Spleen (tissue), 11 donors: ENCODE measurements around the gene MAL. TPM values are rescaled to one million over a fixed set of nuclear protein-coding genes. Genes with fewer than 3 reads are reported as not detected.

Experiments used
- DNase-seq: peaks from one replicate; pipeline ENCODE4 v3.0.0-alpha.2; 2020
- H3K27ac ChIP-seq, 8 donors: fragments of 200-600 bp; sonication (generic) in 7 of 8; 1 replicate in 4 of 8; 2 replicates in 4 of 8; pipeline versions ENCODE4 v1.5.0 to v1.8.0; 2016 to 2021; ENCODE audit warnings: inconsistent platforms in 4 of 8, mild to moderate bottlenecking in 4 of 8, moderate library complexity in 1 of 8
- H3K27me3 ChIP-seq, 7 donors: fragments of 200-600 bp; sonication (generic) in 6 of 7; replicated peaks in 1 of 7; 1 replicate in 4 of 7; 2 replicates in 3 of 7; pipeline versions ENCODE4 v1.5.0 to v1.8.0; 2016 to 2021; ENCODE audit warnings: inconsistent platforms in 3 of 7, mild to moderate bottlenecking in 1 of 7
- H3K36me3 ChIP-seq, 6 donors: fragments of 200-600 bp; sonication (generic) in 5 of 6; 1 replicate in 4 of 6; 2 replicates in 2 of 6; pipeline versions ENCODE4 v1.5.0 to v1.8.0; 2016 to 2021; ENCODE audit warnings: inconsistent platforms in 2 of 6
- H3K4me1 ChIP-seq, 6 donors: fragments of 200-600 bp; sonication (generic) in 5 of 6; 1 replicate in 3 of 6; 2 replicates in 3 of 6; pipeline versions ENCODE4 v1.5.0 to v1.8.0; 2016 to 2021; ENCODE audit warnings: inconsistent platforms in 3 of 6
- H3K4me3 ChIP-seq, 8 donors: fragments of 200-600 bp; sonication (generic) in 7 of 8; 1 replicate in 4 of 8; 2 replicates in 4 of 8; pipeline versions ENCODE4 v1.5.0 to v1.8.0; 2016 to 2021; ENCODE audit warnings: inconsistent platforms in 4 of 8, mild to moderate bottlenecking in 4 of 8, moderate library complexity in 2 of 8
- H3K9me3 ChIP-seq, 8 donors: fragments of 200-600 bp; sonication (generic) in 7 of 8; 1 replicate in 4 of 8; 2 replicates in 4 of 8; pipeline versions ENCODE4 v1.5.0 to v1.8.0; 2016 to 2021; ENCODE audit warnings: inconsistent platforms in 4 of 8
- POLR2A ChIP-seq, 3 donors: fragments of 450-650 bp; IDR thresholded peaks; one replicate each; pipeline ENCODE4 v1.5.1; 2017; ENCODE audit warnings: antibody characterized with exemption in 3 of 3, mild to moderate bottlenecking in 1 of 3
- POLR2AphosphoS5 ChIP-seq, 3 donors: sonication (generic); formaldehyde crosslinking; IDR thresholded peaks; one replicate each; pipeline ENCODE4 v1.5.1; 2017; ENCODE audit warnings: antibody characterized with exemption in 3 of 3
- WGBS, 5 donors: extraction: QIAGEN DNeasy Blood & Tissue Kit in 3 of 5; methylation state at CpG; one replicate each; pipeline versions ENCODE4 v1.1.5 to v1.1.7; 2013 to 2018; 5-methylcytosine and 5-hydroxymethylcytosine counted together
- intact Hi-C: fragments of 100-400 bp; cut with DNase I; formaldehyde crosslinking; loops from one replicate; pipeline ENCODE4 v1.15.0; 2023; ENCODE audit warnings: low total_unique reads
- polyA plus RNA-seq, 3 donors: library from polyadenylated mRNA; stranded (reverse); fragments of 200-250 nt; gene quantifications; one replicate each; pipeline ENCODE4 v1.2.1, GENCODE V29; 2013
- total RNA-seq, 7 donors: library from RNA; depleted of rRNA in 3 of 7; stranded (reverse); fragments of >200 nt in 3 of 7; fragmentation: NEBNext Ultra II Directional in 4 of 7; extraction: Animal tissue kit (Norgen Biotek cat#: 25700) in 4 of 7; gene quantifications; one replicate each; pipeline versions ENCODE4 v1.1.0 to v1.2.1, GENCODE V29; 2016 to 2021
- TF ChIP-seq, protein P1 (sequence below), 11 experiments: fragments of 200-600 bp in 7 of 11; fragments of 450-650 bp in 4 of 11; sonication (generic) in 4 of 11; IDR thresholded peaks in 8 of 11; conservative IDR thresholded peaks in 3 of 11; 1 replicate in 7 of 11; 2 replicates in 4 of 11; pipeline versions ENCODE4 v1.4.0 to v1.8.0; 2016 to 2021; ENCODE audit warnings: antibody characterized with exemption in 11 of 11, inconsistent platforms in 4 of 11, mild to moderate bottlenecking in 1 of 11
- donor health status: healthy with polysubstance abuse.
- donor health status: DM: no; HTN: no; CAD: no; lungs with moderate emphysema.
- donor health status: DM: no; HTN: no; CAD: no.
- donor health status: Bipolar disorder and iron deficiency.
- donor health status: healthy.
- donor health status: DM: no; HTN: no; CAD: no.
- donor health status: DM: yes; HTN: yes; CAD: no.

Gene MAL
- total and polyA plus RNA-seq, 10 donors: 4.7 to 18.8 (median 8.7) TPM

DNA sequence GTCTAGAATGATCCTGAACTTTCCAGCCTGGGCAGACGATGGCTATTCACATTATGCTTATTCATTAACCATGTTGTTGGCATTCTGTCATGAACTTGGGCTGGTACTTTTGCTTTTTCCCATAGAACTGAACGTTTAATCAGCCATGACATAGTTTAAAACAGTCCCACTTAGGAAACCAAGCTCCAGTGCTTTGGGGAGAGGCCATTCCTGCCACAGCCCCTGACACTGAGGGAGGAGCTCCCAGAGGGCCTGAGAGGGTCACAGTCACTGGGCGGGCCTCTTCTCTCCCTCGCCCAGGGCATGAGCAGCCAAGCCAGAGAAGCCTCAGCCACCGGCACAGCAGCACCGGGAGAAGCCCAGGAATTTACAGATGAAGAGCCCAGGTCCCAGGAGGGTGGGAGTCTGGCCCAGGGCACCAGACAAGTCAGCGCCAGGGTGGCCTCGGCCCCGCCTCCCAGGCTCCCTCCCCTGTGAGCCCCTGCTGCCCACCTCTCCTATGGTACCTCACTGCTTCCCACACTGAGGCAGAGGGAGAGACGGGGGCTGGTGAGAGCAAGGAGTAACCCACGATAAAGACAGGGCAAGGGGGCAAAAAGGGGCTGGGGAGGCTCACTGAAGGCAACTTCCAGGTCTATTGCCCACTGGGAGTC is 33.6 kb downstream of the MAL start:
- no peak overlapping the region for H3K4me3 ChIP-seq
- H3K4me1 ChIP-seq: no peaks in the 10 kb centered on the region
- peaks cover 0 to 35% (median 0%) of the 10 kb centered on the region in 7 donors for H3K27me3 ChIP-seq
- peak; percentile 44 for DNase-seq
- no peaks in the 10 kb centered on the region for H3K36me3 ChIP-seq
- no peak overlapping the region for H3K27ac ChIP-seq
- TF ChIP-seq, protein P1, sequence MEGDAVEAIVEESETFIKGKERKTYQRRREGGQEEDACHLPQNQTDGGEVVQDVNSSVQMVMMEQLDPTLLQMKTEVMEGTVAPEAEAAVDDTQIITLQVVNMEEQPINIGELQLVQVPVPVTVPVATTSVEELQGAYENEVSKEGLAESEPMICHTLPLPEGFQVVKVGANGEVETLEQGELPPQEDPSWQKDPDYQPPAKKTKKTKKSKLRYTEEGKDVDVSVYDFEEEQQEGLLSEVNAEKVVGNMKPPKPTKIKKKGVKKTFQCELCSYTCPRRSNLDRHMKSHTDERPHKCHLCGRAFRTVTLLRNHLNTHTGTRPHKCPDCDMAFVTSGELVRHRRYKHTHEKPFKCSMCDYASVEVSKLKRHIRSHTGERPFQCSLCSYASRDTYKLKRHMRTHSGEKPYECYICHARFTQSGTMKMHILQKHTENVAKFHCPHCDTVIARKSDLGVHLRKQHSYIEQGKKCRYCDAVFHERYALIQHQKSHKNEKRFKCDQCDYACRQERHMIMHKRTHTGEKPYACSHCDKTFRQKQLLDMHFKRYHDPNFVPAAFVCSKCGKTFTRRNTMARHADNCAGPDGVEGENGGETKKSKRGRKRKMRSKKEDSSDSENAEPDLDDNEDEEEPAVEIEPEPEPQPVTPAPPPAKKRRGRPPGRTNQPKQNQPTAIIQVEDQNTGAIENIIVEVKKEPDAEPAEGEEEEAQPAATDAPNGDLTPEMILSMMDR (IDR thresholded peaks at IDR 0.05 in 8 of 11, conservative IDR thresholded peaks at IDR 0.05 in 3 of 11): no peak
- no peak for TF ChIP-seq POLR2A (IDR thresholded peaks at IDR 0.05)
- TF ChIP-seq POLR2AphosphoS5 (IDR thresholded peaks at IDR 0.05): no peak
- no peaks in the 10 kb centered on the region for H3K9me3 ChIP-seq
- intact Hi-C loops: no loop called here
- WGBS, 5 donors: 64 to 85% (median 74%) methylated on average over 6 to 11 of the region's 11 CpGs

DNA sequence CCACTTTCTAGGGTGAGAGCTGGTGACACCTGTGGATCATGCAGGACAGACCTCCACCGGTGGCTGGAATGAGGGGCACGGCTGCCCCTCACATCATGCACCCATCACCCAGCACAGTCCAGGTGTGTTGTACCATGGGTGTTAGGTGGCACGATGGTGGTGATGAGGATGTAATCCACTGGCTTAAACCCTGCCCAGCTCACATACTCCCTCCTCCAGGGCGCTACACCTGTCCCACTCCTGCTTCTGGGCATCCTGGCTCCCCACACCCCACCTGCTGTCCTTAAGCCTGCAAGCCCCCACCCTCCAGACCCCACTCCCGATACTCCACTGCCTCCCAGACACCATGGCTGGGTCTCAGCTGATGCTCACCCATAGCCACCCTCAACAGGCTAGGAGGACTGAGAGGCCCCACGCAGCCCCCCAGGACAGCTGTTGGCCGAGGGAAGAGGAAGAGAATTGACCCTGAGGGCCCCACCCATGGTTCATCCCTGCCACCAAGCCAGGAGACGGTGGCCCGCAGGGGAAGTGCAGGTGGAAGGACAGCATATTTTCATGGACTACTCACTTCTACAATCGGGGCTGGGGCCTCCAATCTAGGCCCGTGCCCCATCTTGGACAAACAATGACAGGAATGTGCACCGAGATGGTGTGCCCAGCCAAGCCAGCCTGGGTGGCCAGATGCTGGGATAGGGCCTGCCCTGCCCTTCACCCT is 34.3 kb downstream of the MAL start:
- H3K27me3 ChIP-seq: peaks cover 0 to 36% (median 0%) of the 10 kb centered on the region in 7 donors
- intact Hi-C loops: no loop called here
- 78 to 92% (median 86%) methylated on average over 6 to 12 of the region's 12 CpGs for WGBS, 5 donors
- H3K9me3 ChIP-seq: no peaks in the 10 kb centered on the region
- DNase-seq: peak; percentile 60
- no peak for TF ChIP-seq POLR2AphosphoS5 (IDR thresholded peaks at IDR 0.05)
- TF ChIP-seq, protein P1 (IDR thresholded peaks at IDR 0.05 in 8 of 11, conservative IDR thresholded peaks at IDR 0.05 in 3 of 11): no peak
- no peak for TF ChIP-seq POLR2A (IDR thresholded peaks at IDR 0.05)
- no peak overlapping the region for H3K4me3 ChIP-seq
- no peaks in the 10 kb centered on the region for H3K4me1 ChIP-seq
- no peak overlapping the region for H3K27ac ChIP-seq
- H3K36me3 ChIP-seq: no peaks in the 10 kb centered on the region

DNA sequence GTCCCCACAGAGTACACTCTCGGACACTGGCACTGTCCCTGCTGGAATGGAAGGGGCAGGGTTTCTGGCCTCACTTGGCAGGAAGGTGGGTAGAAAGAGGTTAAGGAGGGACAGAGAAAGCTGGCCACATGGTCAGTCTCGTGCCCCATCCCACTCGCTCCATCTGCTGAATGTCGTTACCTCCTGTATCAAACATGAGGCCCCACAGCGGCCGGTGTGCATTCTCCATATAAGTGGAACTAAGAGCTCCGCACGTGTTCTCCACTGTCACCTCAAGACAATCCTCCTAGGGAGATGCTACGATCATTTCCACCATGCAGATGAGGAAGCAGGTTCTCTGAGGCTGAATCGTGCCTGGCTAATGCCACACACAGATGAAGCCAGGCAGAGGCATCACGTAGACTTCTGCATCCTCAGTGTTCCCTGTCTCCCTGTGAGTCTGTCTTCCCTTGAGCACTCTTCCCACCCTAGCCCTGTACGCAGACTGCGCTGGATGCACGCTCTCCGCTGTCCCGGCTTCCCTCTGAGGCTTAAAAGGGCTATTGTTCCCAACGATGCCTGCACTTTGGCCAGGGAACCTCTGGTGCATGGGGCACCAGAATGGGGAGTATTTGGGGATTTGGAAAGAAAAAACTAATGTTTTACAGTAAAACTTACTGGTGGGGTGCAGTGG is 35.1 kb downstream of the MAL start:
- TF ChIP-seq, protein P1 (IDR thresholded peaks at IDR 0.05 in 8 of 11, conservative IDR thresholded peaks at IDR 0.05 in 3 of 11): no peak
- no peak for TF ChIP-seq POLR2AphosphoS5 (IDR thresholded peaks at IDR 0.05)
- no peaks in the 10 kb centered on the region for H3K4me1 ChIP-seq
- no peaks in the 10 kb centered on the region for H3K9me3 ChIP-seq
- whole genome bisulfite sequencing, 5 donors: 87 to 91% (median 89%) methylated on average over 15 to 17 of the region's 17 CpGs
- H3K4me3 ChIP-seq: no peak overlapping the region
- no peak overlapping the region for H3K27ac ChIP-seq
- DNase-seq: peak; percentile 63
- H3K27me3 ChIP-seq: peaks cover 0 to 38% (median 0%) of the 10 kb centered on the region in 7 donors
- intact Hi-C loops: no loop called here
- no peaks in the 10 kb centered on the region for H3K36me3 ChIP-seq

DNA sequence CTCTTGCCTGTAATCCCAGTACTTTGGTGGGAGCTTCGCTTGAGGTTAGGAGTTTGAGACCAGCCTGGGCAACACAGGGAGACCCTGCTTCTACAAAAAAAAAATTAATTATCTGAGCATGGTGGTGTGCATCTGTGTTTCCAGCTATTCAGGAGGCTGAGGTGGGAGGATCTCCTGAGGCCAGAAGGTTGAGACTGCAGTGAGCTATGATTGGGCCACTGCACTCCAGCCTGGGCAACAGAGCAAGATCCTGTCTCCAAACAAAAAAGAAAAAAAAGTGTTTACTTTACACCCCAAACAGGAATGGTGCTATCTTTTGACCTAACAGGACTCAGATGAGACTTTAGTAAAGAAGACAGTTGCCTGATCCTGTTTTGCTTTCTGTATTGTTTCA is 35.6 kb downstream of the MAL start:
- 74 to 100% (median 86%) methylated on average over 1 of the region's 1 CpG for WGBS, 5 donors
- Histone ChIP-seq H3K4me1 (no peaks in the 10 kb centered on the region), H3K36me3 (no peaks in the 10 kb centered on the region), H3K27ac (no peak overlapping the region), H3K9me3 (no peaks in the 10 kb centered on the region), H3K4me3 (no peak overlapping the region), H3K27me3 (peaks cover 0 to 36% (median 0%) of the 10 kb centered on the region in 7 donors)
- DNase-seq: peak; percentile 21
- intact Hi-C loops: no loop called here
- TF ChIP-seq POLR2A (IDR thresholded peaks at IDR 0.05): no peak
- TF ChIP-seq, protein P1 (IDR thresholded peaks at IDR 0.05 in 8 of 11, conservative IDR thresholded peaks at IDR 0.05 in 3 of 11): no peak
- no peak for TF ChIP-seq POLR2AphosphoS5 (IDR thresholded peaks at IDR 0.05)
